ENCODE results near the gene UBN2. TPM values are rescaled to one million over a fixed set of nuclear protein-coding genes. Genes with fewer than 3 reads are reported as not detected.

UBN2 gene
- total and polyA plus RNA-seq, 2 of the 13 experiments (the other 11 are each of a cell fraction or from before 2014, with no cell fraction given), result 5.6 to 5.7 TPM

DNA sequence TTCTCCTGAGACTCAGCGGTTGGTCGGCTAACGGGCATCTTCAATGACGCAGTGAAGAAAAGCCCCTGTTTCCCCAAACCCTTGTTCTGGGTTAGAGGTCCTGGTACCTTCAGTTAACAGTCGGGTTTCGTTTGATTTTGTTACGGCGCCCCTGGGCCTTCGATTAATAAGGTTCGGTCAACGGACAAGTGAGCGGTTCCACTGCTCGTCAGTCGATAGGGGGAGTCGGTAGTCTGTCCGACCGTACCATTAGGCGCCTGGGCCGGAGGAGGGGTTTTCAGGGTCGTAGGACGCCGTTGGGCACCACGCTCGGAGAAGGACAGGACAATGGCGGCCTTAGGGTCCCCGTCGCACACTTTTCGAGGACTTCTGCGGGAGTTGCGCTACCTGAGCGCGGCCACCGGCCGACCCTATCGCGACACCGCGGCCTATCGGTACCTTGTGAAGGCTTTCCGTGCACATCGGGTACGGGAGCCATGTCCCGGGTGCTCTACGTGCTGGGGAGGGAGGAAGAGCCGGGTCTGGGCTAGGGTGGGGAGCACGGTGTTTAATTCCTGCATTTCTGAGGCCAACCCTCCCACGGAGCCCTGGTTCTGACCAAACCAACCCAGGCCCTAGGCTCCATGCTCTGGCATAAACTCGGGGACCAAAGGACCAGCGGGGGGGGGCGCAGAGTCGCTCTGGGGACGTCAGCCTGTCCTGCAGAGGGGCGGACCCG lies 110.2 kb downstream of the UBN2 start, which contains the start of gene FMC1 (continued):
- no peak for TF ChIP-seq THAP8 (CRISPR knock-in tag; IDR thresholded peaks at IDR 0.05; ENCODE audit: borderline replicate concordance)
- no peak for TF ChIP-seq MLLT10 (CRISPR knock-in tag; IDR thresholded peaks at IDR 0.05)
- no peak for TF ChIP-seq PCBP1 (IDR thresholded peaks at IDR 0.05; ENCODE audit: borderline replicate concordance, low read depth, low read length)
- 0 out of 2 replicates have a peak, but pooled peaks have one; percentile 59 for TF ChIP-seq DNMT1 (CRISPR knock-in tag; IDR thresholded peaks at IDR 0.05)
- peak; percentile 93 for TF ChIP-seq AGO2 (optimal IDR thresholded peaks at IDR 0.05; ENCODE audit: low read depth, low read length)
- TF ChIP-seq, protein P1, sequence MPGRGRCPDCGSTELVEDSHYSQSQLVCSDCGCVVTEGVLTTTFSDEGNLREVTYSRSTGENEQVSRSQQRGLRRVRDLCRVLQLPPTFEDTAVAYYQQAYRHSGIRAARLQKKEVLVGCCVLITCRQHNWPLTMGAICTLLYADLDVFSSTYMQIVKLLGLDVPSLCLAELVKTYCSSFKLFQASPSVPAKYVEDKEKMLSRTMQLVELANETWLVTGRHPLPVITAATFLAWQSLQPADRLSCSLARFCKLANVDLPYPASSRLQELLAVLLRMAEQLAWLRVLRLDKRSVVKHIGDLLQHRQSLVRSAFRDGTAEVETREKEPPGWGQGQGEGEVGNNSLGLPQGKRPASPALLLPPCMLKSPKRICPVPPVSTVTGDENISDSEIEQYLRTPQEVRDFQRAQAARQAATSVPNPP (CRISPR knock-in tag; IDR thresholded peaks at IDR 0.05), result peak; percentile 70; the same call in 1 of the 2 replicates
- TF ChIP-seq KDM5A (IDR thresholded peaks at IDR 0.05; ENCODE audit: borderline replicate concordance, low read length), result peak; percentile 60
- TF ChIP-seq, protein P2, sequence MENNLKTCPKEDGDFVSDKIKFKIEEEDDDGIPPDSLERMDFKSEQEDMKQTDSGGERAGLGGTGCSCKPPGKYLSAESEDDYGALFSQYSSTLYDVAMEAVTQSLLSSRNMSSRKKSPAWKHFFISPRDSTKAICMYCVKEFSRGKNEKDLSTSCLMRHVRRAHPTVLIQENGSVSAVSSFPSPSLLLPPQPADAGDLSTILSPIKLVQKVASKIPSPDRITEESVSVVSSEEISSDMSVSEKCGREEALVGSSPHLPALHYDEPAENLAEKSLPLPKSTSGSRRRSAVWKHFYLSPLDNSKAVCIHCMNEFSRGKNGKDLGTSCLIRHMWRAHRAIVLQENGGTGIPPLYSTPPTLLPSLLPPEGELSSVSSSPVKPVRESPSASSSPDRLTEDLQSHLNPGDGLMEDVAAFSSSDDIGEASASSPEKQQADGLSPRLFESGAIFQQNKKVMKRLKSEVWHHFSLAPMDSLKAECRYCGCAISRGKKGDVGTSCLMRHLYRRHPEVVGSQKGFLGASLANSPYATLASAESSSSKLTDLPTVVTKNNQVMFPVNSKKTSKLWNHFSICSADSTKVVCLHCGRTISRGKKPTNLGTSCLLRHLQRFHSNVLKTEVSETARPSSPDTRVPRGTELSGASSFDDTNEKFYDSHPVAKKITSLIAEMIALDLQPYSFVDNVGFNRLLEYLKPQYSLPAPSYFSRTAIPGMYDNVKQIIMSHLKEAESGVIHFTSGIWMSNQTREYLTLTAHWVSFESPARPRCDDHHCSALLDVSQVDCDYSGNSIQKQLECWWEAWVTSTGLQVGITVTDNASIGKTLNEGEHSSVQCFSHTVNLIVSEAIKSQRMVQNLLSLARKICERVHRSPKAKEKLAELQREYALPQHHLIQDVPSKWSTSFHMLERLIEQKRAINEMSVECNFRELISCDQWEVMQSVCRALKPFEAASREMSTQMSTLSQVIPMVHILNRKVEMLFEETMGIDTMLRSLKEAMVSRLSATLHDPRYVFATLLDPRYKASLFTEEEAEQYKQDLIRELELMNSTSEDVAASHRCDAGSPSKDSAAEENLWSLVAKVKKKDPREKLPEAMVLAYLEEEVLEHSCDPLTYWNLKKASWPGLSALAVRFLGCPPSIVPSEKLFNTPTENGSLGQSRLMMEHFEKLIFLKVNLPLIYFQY (CRISPR knock-in tag; IDR thresholded peaks at IDR 0.05; ENCODE audit: borderline replicate concordance), result peak; percentile 52; the same call in 1 of the 2 replicates
- no peak; the same call in 1 of the 2 replicates for TF ChIP-seq NFATC3 (CRISPR knock-in tag; IDR thresholded peaks at IDR 0.05)
- TF ChIP-seq ZNF333 (CRISPR knock-in tag; IDR thresholded peaks at IDR 0.05; ENCODE audit: borderline replicate concordance), result 0 out of 2 replicates have a peak, but pooled peaks have one; percentile 60
- TF ChIP-seq ARID4A (CRISPR knock-in tag; IDR thresholded peaks at IDR 0.05; ENCODE audit: borderline replicate concordance), result peak; percentile 59; the same call in 1 of the 2 replicates
- TF ChIP-seq ZBTB39 (CRISPR knock-in tag; IDR thresholded peaks at IDR 0.05), result no peak
- no peak for TF ChIP-seq SNAI1 (CRISPR knock-in tag; IDR thresholded peaks at IDR 0.05; ENCODE audit: borderline replicate concordance)
- TF ChIP-seq MAZ (IDR thresholded peaks at IDR 0.05; ENCODE audit: borderline replicate concordance, low read depth, low read length), result no peak; the same call in 1 of the 2 replicates
- no peak for TF ChIP-seq MAZ (CRISPR knock-in tag; IDR thresholded peaks at IDR 0.05; ENCODE audit: low read depth)
